WTC11 (cell line): ENCODE measurements around the gene TMEM178A. TPM values are rescaled to one million over a fixed set of nuclear protein-coding genes. Genes with fewer than 3 reads are reported as not detected.

Source experiments
- ATAC-seq: fragments of 200-7000 bp; cut with Tn5 transposase; 2 replicates; pipeline ENCODE4 v1.10.0; 2021; ENCODE audit warnings: mild to moderate bottlenecking, moderate library complexity
- CTCF ChIA-PET: fragments of 300-600 bp; sonication (Branson Sonifier 250); formaldehyde crosslinking; loops from one replicate; lab custom pipeline; 2021; ENCODE audit warnings: antibody characterized with exemption; lab: Charles Lee
- POLR2A ChIA-PET: fragments of 350-600 bp; sonication (Branson Sonifier 250); formaldehyde crosslinking; loops from one replicate; lab custom pipeline; 2021; ENCODE audit warnings: antibody characterized with exemption; lab: Charles Lee
- DNase-seq: peaks from one replicate; pipeline ENCODE4 v3.0.0; 2021; ENCODE audit warnings: low spot score
- H3K27ac Mint-ChIP-seq: 2 replicates; pipeline ENCODE4 v1.8.0; 2021; ENCODE audit warnings: mixed read lengths
- H3K27me3 Mint-ChIP-seq: 2 replicates; pipeline ENCODE4 v1.8.0; 2021; ENCODE audit warnings: low read depth, mild to moderate bottlenecking, moderate library complexity, mixed read lengths
- H3K36me3 Mint-ChIP-seq: 2 replicates; pipeline ENCODE4 v1.8.0; 2021; ENCODE audit warnings: mixed read lengths
- H3K4me1 Mint-ChIP-seq: 2 replicates; pipeline ENCODE4 v1.8.0; 2022; ENCODE audit warnings: mixed read lengths
- H3K4me3 Mint-ChIP-seq: 2 replicates; pipeline ENCODE4 v1.8.0; 2021; ENCODE audit warnings: mild to moderate bottlenecking, moderate library complexity, mixed read lengths
- H3K9me3 Mint-ChIP-seq: 2 replicates; pipeline ENCODE4 v1.8.0; 2021; ENCODE audit warnings: mixed read lengths
- ARID4B ChIP-seq: sonication (generic); formaldehyde crosslinking; IDR thresholded peaks from 2 replicates; pipeline ENCODE4 v1.8.0; 2023; ENCODE audit warnings: missing genetic modification reagents, mild to moderate bottlenecking, borderline replicate concordance
- CREB1 ChIP-seq: sonication (generic); formaldehyde crosslinking; IDR thresholded peaks from 2 replicates; pipeline ENCODE4 v1.8.0; 2023; ENCODE audit warnings: mild to moderate bottlenecking, missing genetic modification reagents
- E2F5 ChIP-seq: sonication (generic); formaldehyde crosslinking; IDR thresholded peaks from 2 replicates; pipeline ENCODE4 v1.8.1; 2022; ENCODE audit warnings: mild to moderate bottlenecking, moderate library complexity, missing genetic modification reagents
- ETV6 ChIP-seq: sonication (generic); formaldehyde crosslinking; IDR thresholded peaks from 2 replicates; pipeline ENCODE4 v1.8.1; 2022; ENCODE audit warnings: mild to moderate bottlenecking, missing genetic modification reagents
- FOXJ3 ChIP-seq: sonication (generic); formaldehyde crosslinking; IDR thresholded peaks from 2 replicates; pipeline ENCODE4 v1.9.0; 2021; ENCODE audit warnings: missing genetic modification reagents, mild to moderate bottlenecking, borderline replicate concordance
- HMGA2 ChIP-seq: fragments of 250-450 bp; sonication (Bioruptor Pico); IDR thresholded peaks from 2 replicates; pipeline ENCODE4 v1.4.0; 2021; ENCODE audit warnings: mild to moderate bottlenecking, moderate library complexity
- RORB ChIP-seq: fragments of 250-450 bp; sonication (Bioruptor Pico); IDR thresholded peaks from 2 replicates; pipeline ENCODE4 v1.9.0; 2021; ENCODE audit warnings: mild to moderate bottlenecking
- STAT6 ChIP-seq: sonication (generic); formaldehyde crosslinking; conservative IDR thresholded peaks from 2 replicates; pipeline ENCODE4 v1.8.1; 2023; ENCODE audit warnings: mild to moderate bottlenecking, low read depth, missing genetic modification reagents, moderate library complexity
- TCF7 ChIP-seq: sonication (generic); formaldehyde crosslinking; IDR thresholded peaks from 2 replicates; pipeline ENCODE4 v1.8.0; 2022; ENCODE audit warnings: mild to moderate bottlenecking, low read depth, missing genetic modification reagents, moderate library complexity
- ZBTB43 ChIP-seq: sonication (generic); formaldehyde crosslinking; IDR thresholded peaks from 2 replicates; pipeline ENCODE4 v1.8.1; 2023; ENCODE audit warnings: mild to moderate bottlenecking, missing genetic modification reagents
- ZNF121 ChIP-seq: sonication (generic); formaldehyde crosslinking; IDR thresholded peaks from 2 replicates; pipeline ENCODE4 v1.8.0; 2023; ENCODE audit warnings: missing genetic modification reagents
- ZNF416 ChIP-seq: fragments of 250-450 bp; sonication (Bioruptor Pico); IDR thresholded peaks from 2 replicates; pipeline ENCODE4 v1.9.0; 2021; ENCODE audit warnings: mild to moderate bottlenecking, inconsistent platforms
- total RNA-seq: library from RNA; stranded (reverse); gene quantifications from 3 replicates; pipeline ENCODE4 v1.2.3, GENCODE V29; 2021

Gene TMEM178A
- total RNA-seq, 1 experiment from 2014 or later: 14.5 TPM

GRCh38 chr2:39733070-39733674 lies 67.5 kb downstream of the TMEM178A start:
- peaks cover 43% of the 10 kb centered on the region for H3K36me3 Mint-ChIP-seq
- no peak for ATAC-seq

More at GRCh38 chr2:39733070-39733674, 67.5 kb downstream of the TMEM178A start:
- Mint-ChIP-seq H3K4me1 (peaks cover 29% of the 10 kb centered on the region), H3K9me3 (peaks cover 11% of the 10 kb centered on the region), H3K27me3 (no peaks in the 10 kb centered on the region), H3K4me3 (no peak overlapping the region), H3K27ac (no peak overlapping the region)
- no peak for TF ChIP-seq CREB1 (CRISPR knock-in tag)
- TF ChIP-seq E2F5 (CRISPR knock-in tag): no peak
- no peak for TF ChIP-seq ARID4B (CRISPR knock-in tag)
- no peak for TF ChIP-seq ZNF416
- no peak for TF ChIP-seq TCF7 (CRISPR knock-in tag)
- no peak for TF ChIP-seq HMGA2
- TF ChIP-seq ZNF121: no peak
- TF ChIP-seq STAT6 (CRISPR knock-in tag): no peak
- no peak for TF ChIP-seq FOXJ3 (CRISPR knock-in tag)
- TF ChIP-seq ETV6: no peak
- no peak for TF ChIP-seq ZBTB43
- TF ChIP-seq RORB: no peak
- ChIA-PET CTCF (interaction anchor here (1.1 kb wide), 1 partner anchor 140 kb away, joined by 5 read pairs; no protein-coding TSS in a partner anchor), POLR2A (no interaction called here)
- no peak for DNase-seq
